ENCODE results near the gene SCFD2. TPM values are rescaled to one million over a fixed set of nuclear protein-coding genes. Genes with fewer than 3 reads are reported as not detected.
"Not testable (repeated sequence)": the region's sequence is repeated elsewhere in the genome, so short reads cannot be mapped to it uniquely, and the experiment has no call there.

Gene SCFD2
- total and polyA plus RNA-seq, 2 of the 8 experiments (the other 6 are each of a cell fraction or from before 2014, with no cell fraction given): 6.2 to 10.2 TPM

DNA sequence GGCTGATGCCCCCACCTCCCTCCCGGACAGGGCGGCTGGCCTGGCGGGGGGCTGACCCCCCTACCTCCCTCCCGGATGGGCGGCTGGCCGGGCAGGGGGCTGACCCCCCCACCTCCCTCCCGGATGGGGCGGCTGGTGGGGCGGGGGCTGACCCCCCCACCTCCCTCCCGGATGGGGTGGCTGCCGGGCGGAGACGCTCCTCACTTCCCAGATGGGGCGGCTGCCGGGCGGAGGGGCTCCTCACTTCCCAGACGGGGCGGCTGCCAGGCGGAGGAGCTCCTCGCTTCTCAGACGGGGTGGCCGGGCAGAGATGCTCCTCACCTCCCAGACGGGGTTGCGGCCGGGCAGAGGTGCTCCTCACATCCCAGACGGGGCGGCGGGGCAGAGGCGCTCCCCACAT, 127.5 kb downstream of the SCFD2 start:
- H3K18ac ChIP-seq (ENCODE audit: extremely low read depth, low read length); H3K79me1 ChIP-seq (ENCODE audit: low read depth, low read length); H3K4me2 ChIP-seq (ENCODE audit: insufficient read depth in 1 of 2, low read depth in 2 of 2, low read length in 2 of 2); H4K8ac ChIP-seq (ENCODE audit: extremely low read depth, insufficient read depth, low read length); H3K9ac ChIP-seq (replicated peaks in 1 of 4; ENCODE audit: extremely low read depth in 1 of 4, low read depth in 3 of 4, low read length in 3 of 4); H3K4me3 ChIP-seq (ENCODE audit: extremely low read depth in 1 of 4, insufficient read depth in 2 of 4, low read depth in 3 of 4, low read length in 4 of 4); DNase-seq (ENCODE audit: low read depth in 1 of 2, low spot score in 2 of 2); H3K23me2 ChIP-seq (ENCODE audit: low read depth, low read length); H3K23ac ChIP-seq (ENCODE audit: insufficient read length); H3K27ac ChIP-seq (ENCODE audit: low read depth, low read length); H4K20me1 ChIP-seq (replicated peaks in 1 of 2; ENCODE audit: control insufficient read depth in 1 of 2, insufficient read depth in 2 of 2, low read length in 2 of 2); H3K56ac ChIP-seq (replicated peaks; ENCODE audit: insufficient read length, low read depth, low read length); H3K9me3 ChIP-seq (ENCODE audit: insufficient read depth in 2 of 2, low read depth in 1 of 2, low read length in 1 of 2); H3K36me3 ChIP-seq (ENCODE audit: control insufficient read depth in 2 of 4, insufficient read depth in 4 of 4, low read length in 3 of 4); H2BK5ac ChIP-seq (ENCODE audit: low read depth, low read length); H3K14ac ChIP-seq (ENCODE audit: insufficient read length); H2BK12ac ChIP-seq (ENCODE audit: low read depth, low read length); CTCF ChIA-PET (ENCODE audit: partially characterized antibody); H3K4me1 ChIP-seq (replicated peaks in 1 of 4; ENCODE audit: control insufficient read depth in 3 of 4, insufficient read depth in 4 of 4, low read length in 3 of 4); H3K27me3 ChIP-seq (replicated peaks in 1 of 4; ENCODE audit: control insufficient read depth in 3 of 4, extremely low read depth in 1 of 4, insufficient read depth in 3 of 4, low read length in 3 of 4); H2BK15ac ChIP-seq (ENCODE audit: low read length); H3K4ac ChIP-seq (replicated peaks; ENCODE audit: insufficient read length, low read depth, low read length); H4K5ac ChIP-seq (ENCODE audit: insufficient read length, low read depth, low read length); FAIRE-seq; H3K79me2 ChIP-seq (ENCODE audit: control insufficient read depth in 1 of 2, insufficient read depth in 2 of 2, low read length in 2 of 2); H4K91ac ChIP-seq (replicated peaks; ENCODE audit: insufficient read length, low read length); POLR2A ChIA-PET (ENCODE audit: partially characterized antibody); H2AK5ac ChIP-seq (ENCODE audit: low read depth, low read length); H2BK20ac ChIP-seq (ENCODE audit: low read length); H2AFZ ChIP-seq (ENCODE audit: low read length); H2BK120ac ChIP-seq (replicated peaks; ENCODE audit: low read depth, low read length): not testable (repeated sequence)
- WGBS, 2 experiments (ENCODE audit: extremely low coverage in 1 of 2, insufficient coverage in 1 of 2, insufficient read length in 1 of 2, insufficient replicate concordance in 2 of 2, low coverage in 1 of 2, low lambda C conversion rate in 2 of 2, missing lambda C conversion rate in 1 of 2): no CpG with 5 or more reads among the region's 29 CpGs

DNA sequence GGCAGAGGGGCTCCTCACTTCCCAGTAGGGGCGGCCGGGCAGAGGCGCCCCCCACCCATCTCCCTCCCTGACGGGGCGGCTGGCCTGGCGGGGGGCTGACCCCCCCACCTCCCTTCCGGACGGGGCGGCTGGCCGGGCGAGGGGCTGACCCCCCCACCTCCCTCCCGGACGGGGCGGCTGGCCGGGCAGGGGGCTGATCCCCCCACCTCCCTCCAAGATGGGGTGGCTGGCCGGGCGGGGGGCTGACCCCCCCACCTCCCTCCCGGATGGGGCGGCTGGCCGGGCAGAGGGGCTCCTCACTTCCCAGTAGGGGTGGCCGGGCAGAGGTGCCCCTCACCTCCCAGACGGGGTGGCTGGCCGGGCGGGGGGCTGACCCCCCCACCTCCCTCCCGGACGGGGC, 128.1 kb downstream of the SCFD2 start:
- H2BK15ac ChIP-seq (ENCODE audit: low read length); FAIRE-seq; H3K14ac ChIP-seq (ENCODE audit: insufficient read length); H2BK12ac ChIP-seq (ENCODE audit: low read depth, low read length); H3K56ac ChIP-seq (replicated peaks; ENCODE audit: insufficient read length, low read depth, low read length); H3K18ac ChIP-seq (ENCODE audit: extremely low read depth, low read length); H2AFZ ChIP-seq (ENCODE audit: low read length); H2BK20ac ChIP-seq (ENCODE audit: low read length); H3K79me1 ChIP-seq (ENCODE audit: low read depth, low read length); H3K36me3 ChIP-seq (ENCODE audit: control insufficient read depth in 2 of 4, insufficient read depth in 4 of 4, low read length in 3 of 4); DNase-seq (ENCODE audit: low read depth in 1 of 2, low spot score in 2 of 2); H3K4me2 ChIP-seq (ENCODE audit: insufficient read depth in 1 of 2, low read depth in 2 of 2, low read length in 2 of 2); H3K23ac ChIP-seq (ENCODE audit: insufficient read length); POLR2A ChIA-PET (ENCODE audit: partially characterized antibody); H3K27ac ChIP-seq (ENCODE audit: low read depth, low read length); H2BK120ac ChIP-seq (replicated peaks; ENCODE audit: low read depth, low read length); H3K9me3 ChIP-seq (ENCODE audit: insufficient read depth in 2 of 2, low read depth in 1 of 2, low read length in 1 of 2); H2AK5ac ChIP-seq (ENCODE audit: low read depth, low read length); H4K5ac ChIP-seq (ENCODE audit: insufficient read length, low read depth, low read length); H3K4me1 ChIP-seq (replicated peaks in 1 of 4; ENCODE audit: control insufficient read depth in 3 of 4, insufficient read depth in 4 of 4, low read length in 3 of 4); H3K23me2 ChIP-seq (ENCODE audit: low read depth, low read length); H3K4ac ChIP-seq (replicated peaks; ENCODE audit: insufficient read length, low read depth, low read length); CTCF ChIA-PET (ENCODE audit: partially characterized antibody); H3K4me3 ChIP-seq (ENCODE audit: extremely low read depth in 1 of 4, insufficient read depth in 2 of 4, low read depth in 3 of 4, low read length in 4 of 4); H4K20me1 ChIP-seq (replicated peaks in 1 of 2; ENCODE audit: control insufficient read depth in 1 of 2, insufficient read depth in 2 of 2, low read length in 2 of 2); H3K9ac ChIP-seq (replicated peaks in 1 of 4; ENCODE audit: extremely low read depth in 1 of 4, low read depth in 3 of 4, low read length in 3 of 4); H4K91ac ChIP-seq (replicated peaks; ENCODE audit: insufficient read length, low read length); H2BK5ac ChIP-seq (ENCODE audit: low read depth, low read length); H4K8ac ChIP-seq (ENCODE audit: extremely low read depth, insufficient read depth, low read length); H3K79me2 ChIP-seq (ENCODE audit: control insufficient read depth in 1 of 2, insufficient read depth in 2 of 2, low read length in 2 of 2); H3K27me3 ChIP-seq (replicated peaks in 1 of 4; ENCODE audit: control insufficient read depth in 3 of 4, extremely low read depth in 1 of 4, insufficient read depth in 3 of 4, low read length in 3 of 4): not testable (repeated sequence)
- WGBS, 2 experiments (ENCODE audit: extremely low coverage in 1 of 2, insufficient coverage in 1 of 2, insufficient read length in 1 of 2, insufficient replicate concordance in 2 of 2, low coverage in 1 of 2, low lambda C conversion rate in 2 of 2, missing lambda C conversion rate in 1 of 2): no CpG with 5 or more reads among the region's 26 CpGs

Data from H1 (cell line).